MM.1S (cell line): ENCODE measurements around the gene NSFL1C.

Source experiments
- DNase-seq: peaks from one replicate; pipeline ENCODE4 v3.0.0-alpha.2; 2015
- H2AFZ ChIP-seq: fragments of 300-600 bp; sonication (generic); 2 replicates; pipeline ENCODE4 v1.6.0; 2016; ENCODE audit warnings: antibody characterized with exemption, low read length
- H3F3A ChIP-seq: fragments of 300-600 bp; sonication (generic); 2 replicates; pipeline ENCODE4 v1.6.1; 2016; ENCODE audit warnings: mild to moderate bottlenecking, antibody characterized with exemption, low read length, moderate library complexity, mixed read lengths; ENCODE audit not compliant: insufficient read depth
- H3K27ac ChIP-seq: fragments of 300-600 bp; sonication (generic); 2 replicates; pipeline ENCODE4 v1.5.1; 2016; ENCODE audit warnings: mild to moderate bottlenecking, low read length
- H3K27me3 ChIP-seq: fragments of 300-600 bp; sonication (generic); replicated peaks from 2 replicates; pipeline ENCODE4 v1.6.0; 2016; ENCODE audit warnings: low read length; ENCODE audit not compliant: insufficient read depth
- H3K36me3 ChIP-seq: fragments of 300-600 bp; sonication (generic); replicated peaks from 2 replicates; pipeline ENCODE4 v1.6.1; 2016; ENCODE audit warnings: mild to moderate bottlenecking, low read length, mixed read lengths; ENCODE audit not compliant: insufficient read depth
- H3K4me1 ChIP-seq: fragments of 300-600 bp; sonication (generic); 2 replicates; pipeline ENCODE4 v1.6.1; 2016; ENCODE audit warnings: low read length, mixed read lengths
- H3K4me2 ChIP-seq: fragments of 300-600 bp; sonication (generic); 2 replicates; pipeline ENCODE4 v1.6.0; 2016; ENCODE audit warnings: low read depth, low read length
- H3K4me3 ChIP-seq: fragments of 300-600 bp; sonication (generic); 2 replicates; pipeline ENCODE4 v1.5.1; 2016; ENCODE audit warnings: low read length, mixed read lengths
- H3K79me2 ChIP-seq: fragments of 300-600 bp; sonication (generic); 2 replicates; pipeline ENCODE4 v1.6.1; 2016; ENCODE audit warnings: mixed run types, low read length, mixed read lengths
- H3K9ac ChIP-seq: fragments of 300-600 bp; sonication (generic); 2 replicates; pipeline ENCODE4 v1.6.1; 2016; ENCODE audit warnings: low read length, mixed read lengths
- H3K9me2 ChIP-seq: fragments of 300-600 bp; sonication (generic); replicated peaks from 2 replicates; pipeline ENCODE4 v1.6.1; 2016; ENCODE audit warnings: mild to moderate bottlenecking, low read length, mixed read lengths; ENCODE audit not compliant: insufficient read depth
- H3K9me3 ChIP-seq: fragments of 300-600 bp; sonication (generic); replicated peaks from 2 replicates; pipeline ENCODE4 v1.6.1; 2016; ENCODE audit warnings: mild to moderate bottlenecking, low read length, mixed read lengths; ENCODE audit not compliant: insufficient read depth
- H4K20me1 ChIP-seq: fragments of 300-600 bp; sonication (generic); 2 replicates; pipeline ENCODE4 v1.6.1; 2016; ENCODE audit warnings: mild to moderate bottlenecking, low read length, moderate library complexity, mixed read lengths; ENCODE audit not compliant: insufficient read depth
- EZH2 ChIP-seq: fragments of 300-600 bp; sonication (generic); optimal IDR thresholded peaks from 2 replicates; pipeline ENCODE3; 2017; ENCODE audit warnings: low read depth, mild to moderate bottlenecking, antibody characterized with exemption, low read length, mixed read lengths
- EZH2phosphoT487 ChIP-seq: fragments of 300-600 bp; sonication (generic); IDR thresholded peaks from 2 replicates; pipeline ENCODE4 v1.6.1; 2018; ENCODE audit warnings: antibody characterized with exemption, low read length
- TF ChIP-seq, protein P1 (sequence below): fragments of 300-600 bp; sonication (generic); IDR thresholded peaks from 2 replicates; pipeline ENCODE4 v1.5.1; 2016; ENCODE audit warnings: antibody characterized with exemption, low read length, mixed read lengths

Gene NSFL1C

DNA sequence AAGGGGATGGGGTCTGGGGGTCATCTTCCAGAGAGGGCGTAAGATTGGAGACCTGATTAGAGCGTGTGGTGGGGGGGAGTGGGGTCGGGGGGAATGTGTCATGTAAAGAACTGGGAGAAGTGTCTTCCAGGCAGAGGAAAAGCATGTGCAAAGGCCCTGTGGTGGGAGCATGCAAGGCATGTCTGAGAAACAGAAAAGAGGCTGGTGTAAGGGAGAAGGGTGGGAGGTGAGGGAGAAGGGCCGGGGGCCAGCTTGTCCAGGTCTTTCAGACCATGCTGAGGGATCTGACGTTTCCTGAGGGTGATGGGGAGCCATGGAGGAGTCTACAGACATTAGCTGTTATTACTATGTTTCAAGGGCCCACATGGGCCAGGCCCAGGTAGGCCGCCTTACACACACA, 43.4 kb downstream of the NSFL1C start:
- Histone ChIP-seq H2AFZ (no peak overlapping the region), H3K27ac (no peak overlapping the region), H3K79me2 (no peaks in the 10 kb centered on the region)

DNA sequence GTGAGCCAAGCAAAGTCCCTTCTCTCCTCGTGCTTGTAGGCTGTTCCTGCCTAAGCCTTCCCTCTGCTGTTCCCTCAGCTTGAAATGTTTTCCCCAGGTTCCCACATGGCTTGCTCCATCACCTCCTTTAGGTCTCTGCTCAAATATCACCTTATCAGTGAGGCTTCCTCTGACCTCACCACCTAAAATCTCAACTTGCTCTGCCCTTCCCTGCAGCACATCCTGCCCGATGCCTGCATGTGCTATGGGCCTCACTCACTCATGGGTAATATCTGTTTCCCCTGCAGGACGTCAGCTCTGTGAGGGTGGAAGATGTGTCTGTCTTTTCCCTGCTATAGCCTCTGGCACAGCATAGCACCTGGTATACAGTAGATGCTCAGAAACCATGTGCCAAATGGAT, 43.9 kb downstream of the NSFL1C start:
- Histone ChIP-seq H3K9ac (no peak overlapping the region), H3F3A (no peaks in the 10 kb centered on the region), H3K9me3 (no peaks in the 10 kb centered on the region), H2AFZ (no peak overlapping the region), H3K4me3 (no peak overlapping the region), H3K4me2 (no peak overlapping the region), H4K20me1 (no peaks in the 10 kb centered on the region), H3K27me3 (no peaks in the 10 kb centered on the region), H3K9me2 (no peaks in the 10 kb centered on the region), H3K27ac (no peak overlapping the region), H3K4me1 (no peaks in the 10 kb centered on the region), H3K36me3 (no peaks in the 10 kb centered on the region), H3K79me2 (no peaks in the 10 kb centered on the region)
- TF ChIP-seq EZH2phosphoT487 = no peak
- TF ChIP-seq, protein P1, sequence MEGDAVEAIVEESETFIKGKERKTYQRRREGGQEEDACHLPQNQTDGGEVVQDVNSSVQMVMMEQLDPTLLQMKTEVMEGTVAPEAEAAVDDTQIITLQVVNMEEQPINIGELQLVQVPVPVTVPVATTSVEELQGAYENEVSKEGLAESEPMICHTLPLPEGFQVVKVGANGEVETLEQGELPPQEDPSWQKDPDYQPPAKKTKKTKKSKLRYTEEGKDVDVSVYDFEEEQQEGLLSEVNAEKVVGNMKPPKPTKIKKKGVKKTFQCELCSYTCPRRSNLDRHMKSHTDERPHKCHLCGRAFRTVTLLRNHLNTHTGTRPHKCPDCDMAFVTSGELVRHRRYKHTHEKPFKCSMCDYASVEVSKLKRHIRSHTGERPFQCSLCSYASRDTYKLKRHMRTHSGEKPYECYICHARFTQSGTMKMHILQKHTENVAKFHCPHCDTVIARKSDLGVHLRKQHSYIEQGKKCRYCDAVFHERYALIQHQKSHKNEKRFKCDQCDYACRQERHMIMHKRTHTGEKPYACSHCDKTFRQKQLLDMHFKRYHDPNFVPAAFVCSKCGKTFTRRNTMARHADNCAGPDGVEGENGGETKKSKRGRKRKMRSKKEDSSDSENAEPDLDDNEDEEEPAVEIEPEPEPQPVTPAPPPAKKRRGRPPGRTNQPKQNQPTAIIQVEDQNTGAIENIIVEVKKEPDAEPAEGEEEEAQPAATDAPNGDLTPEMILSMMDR = no peak
- no peak for TF ChIP-seq EZH2
- DNase-seq = no peak

More for the DNA sequence above, 43.4 kb downstream of the NSFL1C start:
- Histone ChIP-seq H3F3A (no peaks in the 10 kb centered on the region), H3K27me3 (no peaks in the 10 kb centered on the region), H3K9ac (no peak overlapping the region), H3K4me1 (no peaks in the 10 kb centered on the region), H3K36me3 (no peaks in the 10 kb centered on the region), H3K4me2 (no peak overlapping the region), H3K4me3 (no peak overlapping the region), H3K9me3 (no peaks in the 10 kb centered on the region), H3K9me2 (no peaks in the 10 kb centered on the region), H4K20me1 (no peaks in the 10 kb centered on the region)
- TF ChIP-seq EZH2phosphoT487 (no peak), EZH2 (no peak)
- TF ChIP-seq, protein P1 = no peak
- no peak for DNase-seq

DNA sequence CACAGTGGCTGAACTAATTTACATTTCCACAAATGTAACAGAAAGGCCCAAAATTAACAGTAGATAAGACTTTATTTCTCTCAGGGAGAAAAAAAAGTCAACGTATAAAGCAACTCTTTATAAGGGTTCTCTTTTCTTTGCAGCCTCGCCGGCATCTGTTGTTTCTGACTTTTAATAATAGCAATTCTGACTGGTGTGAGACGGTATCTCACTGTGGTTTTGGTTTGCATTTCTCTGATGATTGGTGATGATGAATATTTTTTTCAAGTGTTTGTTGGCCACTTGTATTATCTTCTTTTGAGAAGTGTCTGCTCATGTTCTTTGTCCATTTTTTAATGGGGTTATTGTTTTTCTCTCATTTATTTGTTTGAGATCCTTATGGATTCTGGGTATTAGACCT, 46.6 kb downstream of the NSFL1C start:
- Histone ChIP-seq H3K4me1 (no peaks in the 10 kb centered on the region), H3K9ac (no peak overlapping the region), H3K36me3 (no peaks in the 10 kb centered on the region), H3K4me3 (no peak overlapping the region), H4K20me1 (no peaks in the 10 kb centered on the region), H3F3A (no peaks in the 10 kb centered on the region), H3K4me2 (no peak overlapping the region), H3K9me2 (no peaks in the 10 kb centered on the region), H3K79me2 (no peaks in the 10 kb centered on the region), H3K27ac (no peak overlapping the region), H2AFZ (no peak overlapping the region), H3K9me3 (no peaks in the 10 kb centered on the region), H3K27me3 (no peaks in the 10 kb centered on the region)
- TF ChIP-seq, protein P1 = no peak
- TF ChIP-seq EZH2phosphoT487 = no peak
- no peak for TF ChIP-seq EZH2
- DNase-seq = no peak
